Smooth muscle cell (in vitro differentiated cells): Measurements from ENCODE around the gene CUEDC1. TPM values are rescaled to one million over a fixed set of nuclear protein-coding genes. Genes with fewer than 3 reads are reported as not detected.

Experiments
- DNase-seq: peaks from one replicate; lab custom pipeline; 2025; ENCODE audit not compliant: unreplicated experiment; lab: John Stamatoyannopoulos, UW
- H2AFZ ChIP-seq: fragments of 200-600 bp; sonication (generic); 2 replicates; pipeline ENCODE4 v1.6.0; 2016; ENCODE audit warnings: antibody characterized with exemption, low read depth, mild to moderate bottlenecking
- H3F3A ChIP-seq: fragments of 200-600 bp; sonication (generic); 2 replicates; pipeline ENCODE4 v1.6.0; 2017; ENCODE audit warnings: antibody characterized with exemption, low read depth
- H3K27ac ChIP-seq: fragments of 200-600 bp; sonication (generic); 2 replicates; pipeline ENCODE4 v1.5.1; 2016; ENCODE audit warnings: low read depth, mild to moderate bottlenecking
- H3K27me3 ChIP-seq: fragments of 200-600 bp; sonication (generic); 2 replicates; pipeline ENCODE4 v1.6.1; 2016; ENCODE audit warnings: low read depth, mild to moderate bottlenecking
- H3K36me3 ChIP-seq: fragments of 200-600 bp; sonication (generic); 2 replicates; pipeline ENCODE4 v1.5.1; 2016; ENCODE audit warnings: low read depth
- H3K4me1 ChIP-seq: fragments of 200-600 bp; sonication (generic); 2 replicates; pipeline ENCODE4 v1.5.1; 2016; ENCODE audit warnings: low read depth
- H3K4me2 ChIP-seq: fragments of 200-600 bp; sonication (generic); 2 replicates; pipeline ENCODE4 v1.6.0; 2016; ENCODE audit warnings: mild to moderate bottlenecking
- H3K4me3 ChIP-seq: fragments of 200-600 bp; sonication (generic); 2 replicates; pipeline ENCODE4 v1.5.1; 2016; ENCODE audit warnings: mild to moderate bottlenecking
- H3K79me2 ChIP-seq: fragments of 200-600 bp; sonication (generic); 2 replicates; pipeline ENCODE4 v1.6.0; 2016; ENCODE audit warnings: low read depth, mild to moderate bottlenecking
- H3K9ac ChIP-seq: fragments of 200-600 bp; sonication (generic); 2 replicates; pipeline ENCODE4 v1.6.0; 2016; ENCODE audit warnings: low read depth
- H3K9me3 ChIP-seq: fragments of 200-600 bp; sonication (generic); replicated peaks from 2 replicates; pipeline ENCODE4 v1.5.1; 2016; ENCODE audit warnings: low read depth
- H4K20me1 ChIP-seq: fragments of 200-600 bp; sonication (generic); 2 replicates; pipeline ENCODE4 v1.6.0; 2016; ENCODE audit warnings: low read depth
- CTCF ChIP-seq: fragments of 200-600 bp; sonication (generic); IDR thresholded peaks from 2 replicates; pipeline ENCODE4 v1.5.1; 2017; ENCODE audit warnings: borderline replicate concordance, mild to moderate bottlenecking, antibody characterized with exemption; ENCODE audit not compliant: insufficient read depth, poor library complexity, severe bottlenecking
- WGBS: methylation state at CpG from one replicate; pipeline ENCODE4 v1.1.7; 2016; ENCODE audit warnings: low lambda C conversion rate; 5-methylcytosine and 5-hydroxymethylcytosine counted together
- polyA plus RNA-seq: library from polyadenylated mRNA; unstranded; fragments of >200 nt; fragmentation: Nextera tagmentation; extraction: Ambion mirVana; gene quantifications from 2 replicates; pipeline ENCODE4 v1.2.1, GENCODE V29; 2016
- total RNA-seq: library from RNA; depleted of rRNA; stranded (reverse); fragments of >200 nt; gene quantifications from 2 replicates; pipeline ENCODE4 v1.2.3, GENCODE V29; 2014

Gene CUEDC1
- total and polyA plus RNA-seq, 2 experiments from 2014 or later = 11.1 to 11.7 TPM

GRCh38 chr17:57879437-57880085, 75.7 kb downstream of the CUEDC1 start:
- Histone ChIP-seq H3K27me3 (no peaks in the 10 kb centered on the region), H3K79me2 (no peaks in the 10 kb centered on the region), H3F3A (peaks cover 46% of the 10 kb centered on the region), H3K9ac (peak overlapping the region; percentile 16), H3K4me1 (peaks cover 51% of the 10 kb centered on the region), H3K9me3 (no peaks in the 10 kb centered on the region), H4K20me1 (no peaks in the 10 kb centered on the region), H3K4me2 (peak overlapping the region; percentile 22), H2AFZ (no peak overlapping the region), H3K27ac (peak overlapping the region; percentile 81), H3K4me3 (no peak overlapping the region), H3K36me3 (no peaks in the 10 kb centered on the region)
- no peak for TF ChIP-seq CTCF
- DNase-seq = no peak
- 54% methylated on average over 12 of the region's 12 CpGs for WGBS

- H3K4me1 ChIP-seq = peaks cover 60% of the 10 kb centered on the region
- H3K9me3 ChIP-seq = no peaks in the 10 kb centered on the region
- H3K27me3 ChIP-seq = no peaks in the 10 kb centered on the region
- DNase-seq = no peak
- no peaks in the 10 kb centered on the region for H3K79me2 ChIP-seq
- peaks cover 47% of the 10 kb centered on the region for H3F3A ChIP-seq
- no peaks in the 10 kb centered on the region for H4K20me1 ChIP-seq
- no peak overlapping the region for H3K4me2 ChIP-seq
- TF ChIP-seq CTCF = no peak
- no peaks in the 10 kb centered on the region for H3K36me3 ChIP-seq
- H2AFZ ChIP-seq = no peak overlapping the region
- 56% methylated on average over 9 of the region's 9 CpGs for WGBS
- H3K4me3 ChIP-seq = no peak overlapping the region
- no peak overlapping the region for H3K9ac ChIP-seq
- peak overlapping the region; percentile 81 for H3K27ac ChIP-seq
These were observed 77.3 kb downstream of the CUEDC1 start for GRCh38 chr17:57877803-57878377.

- WGBS = 62% methylated on average over 2 of the region's 2 CpGs
- Histone ChIP-seq H3K27ac (peak overlapping the region; percentile 52), H3K4me1 (peaks cover 52% of the 10 kb centered on the region)
These were observed 78.4 kb downstream of the CUEDC1 start for GRCh38 chr17:57876866-57877237.

More at GRCh38 chr17:57876866-57877237, 78.4 kb downstream of the CUEDC1 start:
- H3K27me3 ChIP-seq = no peaks in the 10 kb centered on the region
- no peaks in the 10 kb centered on the region for H3K79me2 ChIP-seq
- no peak overlapping the region for H3K4me2 ChIP-seq
- no peaks in the 10 kb centered on the region for H3K9me3 ChIP-seq
- no peak overlapping the region for H3K9ac ChIP-seq
- H3F3A ChIP-seq = peaks cover 37% of the 10 kb centered on the region
- H3K4me3 ChIP-seq = no peak overlapping the region
- DNase-seq = no peak
- no peak overlapping the region for H2AFZ ChIP-seq
- no peaks in the 10 kb centered on the region for H4K20me1 ChIP-seq
- H3K36me3 ChIP-seq = no peaks in the 10 kb centered on the region
- no peak for TF ChIP-seq CTCF
